Measurements from ENCODE around the gene TBX2.

GRCh38 chr17:61398721-61399130 lies 917 bp upstream of the TBX2 start:
- TF ChIP-seq HDAC2 (IDR thresholded peaks at IDR 0.05) (no peak), RBBP5 (conservative IDR thresholded peaks at IDR 0.05) (no peak), JUNB (IDR thresholded peaks at IDR 0.05) (no peak), CREB1 (IDR thresholded peaks at IDR 0.05; ENCODE audit: low read depth) (no peak), MXI1 (IDR thresholded peaks at IDR 0.05; ENCODE audit: low read depth, low read length) (no peak), CREM (IDR thresholded peaks at IDR 0.05; ENCODE audit: low read depth) (no peak)
